Inflammatory macrophage (primary cell): ENCODE measurements around the gene RGS7.
"Not testable (repeated sequence)": the region's sequence is repeated elsewhere in the genome, so short reads cannot be mapped to it uniquely, and the experiment has no call there.

Experiments
- DNase-seq, 2 donors: peaks; one replicate each; pipeline ENCODE4 v3.0.0-alpha.2; 2020 to 2022

Gene RGS7

DNA sequence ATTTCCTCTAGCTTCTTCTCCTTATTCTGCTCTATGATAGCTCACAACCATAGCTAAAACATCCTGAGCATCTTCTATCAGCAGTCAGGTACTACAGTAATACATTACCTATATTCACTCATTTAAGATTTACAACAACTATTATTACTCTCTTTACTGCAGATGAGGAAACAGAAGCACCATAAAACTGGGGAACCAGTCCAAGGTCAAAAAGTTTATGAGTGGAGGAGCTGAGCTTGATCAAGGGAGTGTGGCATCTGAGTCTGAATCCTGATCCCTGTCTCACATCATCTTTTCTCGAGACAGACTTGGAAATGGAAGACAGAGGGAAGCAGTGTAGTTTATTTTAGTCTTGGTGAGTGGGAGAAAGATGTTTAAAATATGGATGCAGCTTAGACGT, 288.6 kb downstream of the RGS7 start:
- DNase-seq, result no peak

DNA sequence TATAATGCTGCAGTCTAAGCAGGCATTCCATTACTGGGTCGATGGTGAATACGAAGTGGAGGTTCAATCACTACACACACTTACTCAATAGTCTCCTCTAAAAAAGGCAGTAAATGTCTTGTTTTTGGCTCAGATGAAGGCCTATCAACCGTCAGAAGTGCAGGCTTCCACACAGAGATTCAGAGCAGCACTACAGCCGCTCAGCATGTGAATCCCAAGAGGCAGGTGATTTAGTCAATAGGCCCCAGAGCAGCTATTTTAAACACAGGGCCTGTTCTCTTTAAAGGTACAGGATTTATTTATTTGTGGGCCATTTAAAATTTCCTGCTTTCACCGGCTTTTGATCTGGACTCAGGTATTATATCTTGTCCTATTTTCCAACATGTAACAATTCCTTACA, 293.7 kb downstream of the RGS7 start:
- DNase-seq, result no peak

DNA sequence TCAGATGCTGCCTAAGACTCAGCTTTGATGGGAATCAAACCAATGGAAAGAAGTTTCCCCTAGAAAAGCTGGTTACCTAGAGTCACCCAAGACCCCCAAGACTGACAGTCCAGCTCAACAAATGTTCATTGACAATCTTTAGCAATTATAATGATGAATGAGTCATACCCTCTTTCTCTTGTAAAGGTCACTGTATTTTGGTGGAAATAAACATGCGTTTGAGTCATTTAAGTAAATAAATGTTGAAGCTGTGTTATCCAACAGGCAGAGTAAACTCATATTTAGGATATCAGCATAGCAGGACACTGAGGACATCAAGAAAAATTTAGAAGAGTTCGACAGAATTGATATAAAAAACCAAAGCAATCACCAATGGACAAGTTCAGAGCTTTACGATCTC, 295.9 kb downstream of the RGS7 start:
- DNase-seq, result no peak

DNA sequence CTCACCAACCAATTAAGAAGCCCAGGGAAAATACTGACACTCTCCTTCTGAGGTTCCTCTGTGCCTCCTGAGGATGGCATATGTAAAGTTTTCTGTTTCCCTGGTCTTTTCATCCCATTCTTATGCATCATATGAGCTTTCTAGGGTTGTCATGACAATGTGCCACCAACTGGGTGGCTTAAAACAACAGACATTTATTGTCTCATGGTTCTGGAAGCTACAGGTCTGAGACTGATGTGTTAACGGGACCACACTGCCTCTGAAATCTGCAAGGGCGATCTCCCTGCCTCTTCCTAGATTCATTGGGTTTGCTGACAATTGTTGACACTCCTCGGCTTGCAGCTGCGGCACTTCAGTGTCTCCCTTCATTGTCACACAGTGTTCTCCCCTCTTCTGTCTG, 308.4 kb downstream of the RGS7 start:
- DNase-seq, result no peak

DNA sequence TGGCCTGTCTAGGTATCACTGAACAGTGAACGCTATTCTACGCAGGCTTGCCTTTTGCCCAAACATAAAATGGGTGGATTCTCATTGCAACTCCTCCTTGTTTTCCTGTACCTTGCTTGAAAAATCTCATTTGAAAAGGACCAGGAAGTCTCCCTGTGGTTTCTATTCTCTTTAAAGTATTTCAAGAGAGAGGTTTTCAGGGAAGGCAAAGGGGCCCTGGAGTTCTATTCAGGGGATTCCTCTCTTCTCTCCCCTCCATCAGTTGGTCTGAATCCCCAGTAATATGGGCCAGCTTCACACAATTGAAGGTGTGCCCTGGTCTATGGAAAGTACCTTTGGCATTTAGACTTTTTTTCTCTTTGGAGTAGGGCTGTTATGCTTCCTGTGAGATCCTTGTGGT, 311.3 kb downstream of the RGS7 start:
- no peak for DNase-seq

DNA sequence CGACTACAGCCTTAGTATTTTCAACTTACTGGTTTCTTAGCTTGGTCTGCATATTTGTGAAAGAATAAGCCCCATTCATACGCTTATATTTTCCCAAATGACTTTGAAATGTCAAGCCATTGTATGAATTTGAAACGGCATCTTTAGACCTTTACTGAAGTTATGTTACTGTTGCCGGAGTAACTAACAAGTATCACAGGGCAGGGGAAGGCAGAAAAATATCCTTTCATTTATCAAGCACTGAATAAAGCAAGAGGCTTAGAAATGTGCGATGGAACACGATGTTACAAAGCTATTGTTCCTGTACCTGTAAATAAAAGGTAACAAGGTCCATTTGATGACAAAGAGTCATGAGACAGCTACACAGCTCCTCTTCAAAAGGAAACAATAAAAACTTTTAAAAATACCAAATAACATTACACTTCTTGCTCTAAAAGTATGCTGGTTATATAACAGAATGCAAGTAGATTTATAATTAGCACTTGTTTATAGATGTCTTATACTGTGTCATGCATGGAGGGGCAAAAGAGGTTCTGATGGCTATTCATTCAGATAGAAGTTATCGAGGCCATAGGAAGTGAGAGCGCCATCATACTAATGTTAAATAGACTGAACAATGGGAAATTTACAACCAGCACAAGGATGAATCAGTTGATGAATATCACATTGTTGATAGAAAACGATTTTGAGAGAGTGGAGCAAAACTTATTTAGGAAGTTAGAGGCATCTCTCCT, 322.6 kb downstream of the RGS7 start:
- no peak for DNase-seq

DNA sequence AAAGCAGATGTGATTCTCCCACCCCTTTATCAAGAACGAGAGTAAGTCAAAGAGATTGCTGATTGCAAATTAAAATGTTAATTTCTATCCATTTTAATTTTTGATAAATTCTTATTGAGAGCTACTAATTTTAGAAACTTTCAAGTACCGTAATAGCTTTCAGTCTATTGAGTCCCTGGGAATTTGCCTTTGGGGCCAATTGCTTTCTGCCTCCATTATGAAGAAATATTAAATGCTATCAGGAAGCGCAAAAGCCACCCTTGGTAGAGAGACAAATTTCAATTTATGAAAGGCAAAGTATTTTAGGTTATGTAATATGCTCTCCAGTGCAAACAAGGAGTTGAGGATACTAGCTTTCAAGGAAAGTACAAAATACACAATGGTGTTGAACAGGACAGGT, 332.2 kb downstream of the RGS7 start:
- DNase-seq, result no peak

DNA sequence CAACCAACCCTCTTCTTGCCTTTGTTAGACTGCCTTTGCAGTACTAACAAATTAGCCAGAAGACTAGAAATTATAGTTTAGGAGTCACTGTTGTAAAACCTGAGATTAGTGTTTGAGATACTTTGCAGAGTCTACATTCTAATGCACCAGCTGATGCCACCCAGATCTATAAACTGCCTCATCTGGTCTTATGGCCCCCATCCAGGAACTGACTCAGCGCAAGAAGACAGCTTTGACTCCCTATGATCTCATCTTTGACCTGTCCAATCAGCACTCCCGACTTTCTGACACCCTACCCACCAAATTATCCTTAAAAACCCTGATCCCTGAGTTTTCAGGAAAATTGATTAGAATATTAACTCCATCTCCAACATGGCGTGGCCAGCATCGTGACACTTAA, 334.6 kb downstream of the RGS7 start:
- no peak for DNase-seq

DNA sequence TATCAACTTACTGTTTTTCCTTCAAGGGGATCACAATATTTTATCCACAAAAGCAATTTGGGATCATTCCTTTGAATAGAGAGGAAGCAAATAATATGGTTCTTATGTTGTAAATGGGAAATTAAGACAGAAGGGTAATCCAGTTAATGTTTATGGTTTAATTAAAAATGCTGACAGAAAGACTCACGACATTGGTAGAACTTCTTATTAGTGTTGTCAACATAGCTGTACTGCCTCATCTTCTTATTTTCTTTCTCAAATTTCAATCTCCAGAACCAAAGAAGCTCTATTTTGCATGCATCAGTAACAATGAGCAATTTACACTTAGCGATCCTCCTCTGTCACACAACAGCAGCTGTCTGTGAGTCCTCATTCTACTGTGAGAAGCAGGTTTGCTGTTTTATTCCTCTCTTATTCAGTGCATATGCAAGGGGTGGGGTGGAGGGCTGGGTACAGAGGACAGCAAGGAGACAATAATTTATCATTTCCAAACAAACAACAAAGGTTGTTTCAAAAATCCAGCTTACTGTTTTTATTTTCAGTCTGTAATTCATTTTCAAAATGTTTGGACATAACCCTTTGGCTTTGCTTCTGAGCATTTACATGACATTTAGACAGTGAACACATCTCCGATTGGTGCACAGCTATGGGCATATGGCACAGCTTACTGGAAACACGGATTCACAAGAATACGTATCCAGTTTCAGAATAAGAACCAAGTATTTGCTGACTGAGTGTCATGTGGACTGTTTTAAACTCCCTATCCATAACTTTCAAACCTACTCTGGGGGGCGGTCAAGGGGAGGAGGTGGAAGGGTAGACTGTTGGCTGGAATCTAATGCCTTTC, 335.9 kb downstream of the RGS7 start:
- DNase-seq, result no peak

DNA sequence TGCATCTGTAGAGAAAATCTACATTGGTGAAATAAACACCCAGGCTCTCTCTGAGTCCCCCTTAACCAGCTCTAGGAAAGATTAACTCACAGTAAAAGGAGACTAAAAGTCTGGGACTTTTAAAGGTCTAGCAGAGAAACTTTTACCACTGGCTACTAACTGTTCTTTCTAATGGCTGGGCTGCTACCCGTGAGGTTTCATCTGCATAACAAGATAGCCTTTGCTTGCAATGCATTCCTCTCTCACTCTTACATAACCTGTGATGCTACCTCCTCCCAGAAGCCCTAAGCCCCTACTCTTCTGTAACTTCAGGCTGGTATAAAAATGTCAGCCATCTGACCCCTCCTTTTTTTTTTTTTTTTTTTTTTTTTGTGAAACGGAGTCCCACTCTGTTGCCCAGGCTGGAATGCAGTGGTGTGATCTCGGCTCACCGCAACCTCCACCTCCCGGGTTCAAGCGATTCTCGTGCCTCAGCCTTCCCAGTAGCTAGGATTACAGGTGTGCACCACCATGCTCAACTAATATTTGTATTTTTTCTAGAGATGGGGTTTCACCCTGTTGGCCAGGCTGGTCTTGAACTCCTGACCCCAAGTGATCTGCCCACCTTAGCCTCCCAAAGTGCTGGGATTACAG, 344.2 kb downstream of the RGS7 start:
- no peak for DNase-seq

DNA sequence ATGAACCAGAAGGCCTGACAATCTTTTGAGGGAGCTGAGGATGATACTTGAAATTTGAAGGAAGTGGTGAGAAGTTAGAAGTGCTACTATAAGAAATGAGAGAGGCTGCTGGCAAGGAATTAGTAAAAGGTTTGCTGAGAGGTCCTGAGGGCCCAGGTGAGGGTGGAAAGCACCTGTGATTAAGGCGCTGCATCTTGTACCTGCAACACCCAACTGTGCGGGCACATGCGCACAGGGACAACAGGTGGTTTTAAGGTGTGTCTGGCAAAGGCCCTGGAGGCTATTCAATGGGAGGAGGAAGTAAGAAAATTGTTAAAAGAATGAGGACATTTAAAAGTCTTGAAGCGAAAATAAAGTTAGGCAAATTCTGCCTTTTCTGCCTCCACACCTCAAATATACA, 349.3 kb downstream of the RGS7 start:
- no peak for DNase-seq

DNA sequence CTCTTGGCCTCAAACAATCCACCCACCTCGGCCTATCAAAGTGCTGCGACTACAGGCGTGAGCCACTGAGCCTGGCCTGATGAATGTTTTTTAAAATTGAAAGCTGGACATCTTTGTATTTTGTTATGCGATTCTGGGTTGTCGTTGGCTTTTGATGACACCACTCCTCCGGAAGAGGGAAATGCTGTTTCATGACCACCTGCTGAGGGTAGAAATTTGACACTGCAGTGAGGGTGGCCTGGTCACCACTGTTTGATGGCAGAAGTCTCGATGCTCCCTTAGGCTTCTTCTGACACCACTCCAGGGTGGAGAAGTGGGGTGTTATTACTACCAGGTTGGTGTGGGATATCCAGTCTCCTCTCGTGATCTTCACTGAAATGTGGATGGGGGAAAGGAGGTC, 357.2 kb downstream of the RGS7 start:
- no peak for DNase-seq

DNA sequence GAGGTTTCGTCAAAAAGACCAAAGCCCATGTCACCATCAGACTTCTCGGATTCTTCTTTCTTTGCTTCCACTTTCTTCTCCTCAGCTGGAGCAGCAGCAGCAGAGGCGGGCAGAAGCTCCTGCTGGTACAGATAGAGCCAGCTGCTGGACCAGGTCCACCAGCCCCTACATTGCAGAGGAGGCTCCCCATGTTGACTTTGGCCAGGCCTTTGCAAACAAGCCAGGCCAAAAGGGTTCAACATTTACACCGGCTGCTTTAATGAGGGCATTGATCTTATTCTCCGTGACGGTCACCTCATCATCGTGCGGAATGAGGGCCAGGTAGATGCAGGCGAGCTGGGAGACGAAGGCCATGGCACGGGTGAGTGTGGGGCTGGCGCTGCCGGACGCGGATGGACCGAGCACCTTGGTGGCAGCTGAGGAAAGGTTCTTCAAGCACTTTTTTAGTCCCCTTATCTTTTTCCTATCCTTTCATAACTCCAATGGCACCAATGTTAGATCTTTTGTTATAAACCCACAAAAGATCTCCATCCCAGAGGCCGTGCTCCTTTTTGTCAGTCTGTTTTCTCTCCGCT, 358.5 kb downstream of the RGS7 start:
- DNase-seq, result no peak

DNA sequence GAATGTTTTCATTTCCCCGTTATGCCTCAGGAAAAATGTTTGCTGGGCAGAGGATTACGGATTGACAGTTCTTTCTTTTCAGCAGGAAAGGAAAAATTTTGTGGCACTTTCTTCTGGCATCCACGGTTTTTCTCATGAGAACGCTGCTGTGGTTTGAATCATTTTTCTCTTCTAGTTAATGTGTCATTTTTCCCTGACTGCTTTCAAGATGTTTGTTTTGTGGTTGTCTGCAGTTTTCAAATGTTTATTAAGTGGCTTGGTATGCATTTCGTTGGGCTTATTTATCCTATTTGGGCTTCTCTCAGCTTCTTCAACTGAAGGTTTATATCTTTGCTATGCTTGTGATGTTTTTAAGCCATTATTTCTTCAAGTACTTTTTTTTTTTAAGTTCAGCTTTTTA, 359.0 kb downstream of the RGS7 start:
- no peak for DNase-seq

DNA sequence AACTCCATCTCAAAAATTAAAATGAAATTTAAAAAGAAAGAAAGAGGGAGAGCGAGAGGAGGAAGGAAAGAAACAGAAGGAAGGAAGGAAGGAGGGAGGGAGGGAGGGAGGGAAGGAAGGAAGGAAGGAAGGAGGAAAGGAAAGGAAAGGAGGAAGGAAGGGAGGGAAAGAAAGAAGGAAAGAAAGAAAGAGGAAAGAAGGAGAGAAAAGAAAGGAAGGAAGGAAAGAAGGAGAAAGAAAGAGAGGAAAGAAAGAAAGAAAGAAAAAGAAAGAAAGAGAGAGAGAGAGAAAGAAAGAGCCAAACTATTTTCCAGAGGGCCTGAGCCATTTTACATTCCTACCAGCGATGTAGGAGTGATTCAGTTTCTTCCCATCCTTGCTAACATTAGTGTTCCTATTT, 364.0 kb downstream of the RGS7 start:
- DNase-seq, result no peak

DNA sequence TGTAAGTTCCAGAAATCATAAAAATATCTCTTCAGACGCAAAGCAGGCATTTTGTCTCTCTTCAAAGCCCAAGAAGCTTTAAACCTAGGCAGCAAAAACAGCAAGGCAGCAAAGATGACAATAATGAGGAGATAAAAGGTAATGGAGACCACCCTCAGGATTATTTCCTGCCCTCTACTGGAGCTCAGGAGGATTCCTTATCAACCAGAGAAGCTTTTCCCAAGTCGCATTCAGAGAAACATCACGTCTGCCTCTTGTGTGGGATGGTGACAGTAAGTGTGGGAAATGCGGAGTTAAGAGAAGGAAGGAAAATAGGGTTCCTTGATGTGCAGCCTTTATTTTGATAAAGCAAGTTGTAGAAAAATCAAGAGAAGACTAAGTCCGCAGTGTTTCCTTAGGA, 365.8 kb downstream of the RGS7 start:
- DNase-seq, result no peak

DNA sequence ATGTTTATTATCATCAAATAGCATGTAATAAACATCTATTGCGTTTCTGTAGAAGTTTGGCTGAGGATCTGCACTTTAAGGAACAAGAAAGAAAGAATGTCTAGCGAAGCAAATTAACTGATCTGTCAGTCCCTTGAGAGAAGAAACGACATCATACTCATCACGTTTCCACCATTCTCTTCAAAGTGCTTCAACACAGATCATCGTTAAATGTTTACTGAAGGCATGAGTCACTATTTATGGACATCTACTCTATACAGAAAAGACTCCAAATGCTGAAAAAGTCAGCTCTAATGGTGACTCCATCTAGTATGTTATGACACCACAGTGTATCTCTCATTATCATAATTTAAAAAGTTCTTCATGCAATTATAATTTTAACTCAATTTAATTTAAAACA, 369.1 kb downstream of the RGS7 start:
- DNase-seq, result no peak

DNA sequence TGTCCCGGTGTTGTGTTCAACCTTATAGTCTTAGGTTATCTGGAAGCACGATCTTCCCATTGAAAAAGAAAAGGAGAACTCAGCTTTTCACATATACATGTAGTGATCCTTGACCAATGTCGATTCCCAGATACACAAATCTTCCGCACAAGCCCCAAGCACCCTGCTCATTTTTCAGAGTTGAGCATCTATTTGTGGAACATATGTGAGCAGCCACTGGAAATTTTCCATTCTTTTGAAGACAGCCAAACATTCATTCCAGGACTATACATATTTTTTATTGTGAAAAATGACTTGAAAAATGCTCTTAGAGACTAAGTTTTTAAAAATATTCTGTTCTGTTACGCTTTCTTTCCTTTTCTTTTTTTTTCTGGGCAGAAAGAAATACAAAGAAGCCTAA, 371.9 kb downstream of the RGS7 start:
- no peak for DNase-seq

DNA sequence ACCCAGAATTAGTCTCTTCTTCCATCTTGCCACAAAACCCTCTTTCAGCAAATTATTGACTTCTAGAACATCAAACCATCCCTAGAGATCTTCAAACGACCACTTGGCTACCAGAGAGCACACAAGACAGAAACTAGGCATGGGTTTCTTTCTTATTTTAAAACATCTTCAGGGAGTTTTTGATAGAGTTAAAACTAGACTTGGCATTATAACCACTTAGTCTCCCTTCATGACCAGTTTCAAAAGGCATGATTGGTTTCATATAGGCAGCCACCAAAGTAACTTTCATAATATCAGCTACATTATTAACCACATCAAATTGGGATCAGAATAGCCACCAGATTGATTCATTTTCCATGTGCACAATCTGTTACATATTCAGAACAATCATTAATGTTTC, 376.7 kb downstream of the RGS7 start:
- no peak for DNase-seq

DNA sequence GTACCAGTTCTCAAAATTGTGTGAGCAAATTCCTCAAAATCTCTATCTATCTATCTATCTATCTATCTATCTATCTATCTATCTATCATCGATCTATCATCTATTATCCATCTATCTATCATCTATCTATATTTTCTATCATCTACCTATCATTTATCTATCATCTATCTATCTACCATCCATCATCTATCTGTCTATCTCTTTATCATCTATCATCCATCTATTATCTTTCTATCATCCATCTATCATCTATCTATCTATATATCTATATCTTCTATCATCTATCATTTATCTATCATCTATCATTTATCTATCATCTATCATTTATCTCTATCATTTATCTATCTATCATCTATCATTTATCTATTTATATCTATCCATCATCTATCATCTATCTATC, 380.3 kb downstream of the RGS7 start:
- no peak for DNase-seq

DNA sequence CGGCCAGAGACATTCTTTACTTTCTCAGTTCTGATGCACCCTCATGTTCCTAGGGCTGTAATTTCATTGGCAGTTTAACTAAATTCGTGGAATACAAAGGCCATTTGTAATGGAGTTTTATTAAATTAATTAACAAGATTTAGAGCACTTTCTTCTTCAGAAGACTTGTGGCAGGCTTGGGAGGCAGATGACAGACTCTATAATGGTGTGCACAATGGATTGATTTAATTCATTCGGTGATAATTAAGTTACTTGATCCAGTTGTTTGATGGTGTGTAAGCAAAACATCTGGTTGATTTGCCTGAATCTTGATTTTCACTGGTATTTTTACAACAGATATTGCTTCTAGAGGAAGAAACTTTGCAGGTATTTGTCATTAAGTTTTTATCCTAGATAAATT, 383.1 kb downstream of the RGS7 start:
- no peak for DNase-seq

DNA sequence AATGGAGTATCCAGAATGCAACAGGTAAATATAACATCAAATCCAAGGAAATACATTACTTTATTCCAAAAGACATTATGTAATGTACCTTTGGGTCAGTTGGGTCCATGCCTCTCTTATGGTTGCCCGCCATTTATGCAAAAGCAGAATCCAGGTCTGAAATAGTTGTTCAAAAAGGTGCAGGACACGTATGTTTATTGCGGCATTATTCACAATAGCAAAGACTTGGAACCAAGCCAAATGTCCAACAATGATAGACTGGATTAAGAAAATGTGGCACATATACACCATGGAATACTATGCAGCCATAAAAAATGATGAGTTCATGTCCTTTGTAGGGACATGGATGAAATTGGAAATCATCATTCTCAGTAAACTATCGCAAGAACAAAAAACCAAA, 384.9 kb downstream of the RGS7 start:
- not testable (repeated sequence) for DNase-seq

DNA sequence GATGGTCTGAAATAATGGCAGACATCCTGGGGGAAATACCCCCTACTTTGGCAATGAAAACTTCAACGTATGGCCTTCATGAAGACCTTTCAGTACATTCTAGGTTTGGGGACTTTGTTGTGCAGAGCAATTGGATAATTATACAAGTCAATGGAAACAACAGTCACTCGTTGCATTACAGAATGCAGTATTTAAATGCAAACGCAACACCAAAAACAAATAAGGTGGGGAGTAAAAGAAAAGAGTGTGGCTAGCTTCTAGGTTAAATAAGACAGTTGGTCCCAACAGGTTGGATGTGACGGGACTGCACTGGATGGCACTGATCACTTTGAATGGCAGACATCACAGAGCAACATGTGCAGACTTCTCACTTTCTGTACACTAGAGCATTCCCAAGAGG, 386.8 kb downstream of the RGS7 start:
- DNase-seq, result no peak

DNA sequence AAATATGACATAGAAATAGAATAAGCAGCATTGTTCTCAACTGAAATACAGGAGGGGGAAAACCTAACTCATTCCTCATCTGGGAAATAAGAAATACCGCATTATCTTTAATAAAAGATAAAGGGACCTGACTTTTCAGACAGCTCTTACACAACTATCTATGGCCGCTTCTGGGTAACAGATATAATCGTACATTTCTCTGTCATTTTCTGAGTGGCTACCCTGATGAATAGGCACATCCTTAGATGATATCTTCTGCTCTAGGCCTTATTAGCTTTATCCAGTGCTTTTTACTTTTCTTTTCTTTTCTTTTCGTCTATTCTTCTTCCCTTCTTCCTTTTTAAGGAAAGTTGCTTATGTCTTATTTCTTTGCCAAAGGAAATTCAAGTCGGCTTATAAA, 388.1 kb downstream of the RGS7 start:
- no peak for DNase-seq
